DND-41 (cell line): ENCODE results near the gene PLD1.

Source experiments
- CTCF ChIP-seq: IDR thresholded peaks from 2 replicates; pipeline ENCODE4 v1.5.1; 2012; ENCODE audit warnings: borderline replicate concordance, low read length, moderate library complexity, mild to moderate bottlenecking; ENCODE audit not compliant: poor library complexity, severe bottlenecking; ENCODE audit errors: extremely low read depth
- EZH2 ChIP-seq: IDR thresholded peaks from 3 replicates; pipeline ENCODE4 v1.6.1; 2012; ENCODE audit warnings: borderline replicate concordance, low read depth, mild to moderate bottlenecking, moderate library complexity, low read length, inconsistent platforms; ENCODE audit not compliant: severe bottlenecking

- TF ChIP-seq CTCF (no peak), EZH2 (no peak)
These were observed 21.7 kb upstream of the PLD1 start for GRCh38 chr3:171831936-171832335.
